ENCODE results near the gene PAX1.

- TF ChIP-seq POLR2A (IDR thresholded peaks at IDR 0.05; ENCODE audit: low read length) (no peak), GATA1 (IDR thresholded peaks at IDR 0.05; ENCODE audit: low read depth, low read length) (no peak)
Observed at GRCh38 chr20:21706261-21707195, 1.1 kb downstream of the PAX1 start.

All from erythroblast (primary cell).